WTC11 (cell line): ENCODE results near the gene MAGI2. TPM values are rescaled to one million over a fixed set of nuclear protein-coding genes. Genes with fewer than 3 reads are reported as not detected.

ENCODE experiments used
- ATAC-seq: fragments of 200-7000 bp; cut with Tn5 transposase; 2 replicates; pipeline ENCODE4 v1.10.0; 2021; ENCODE audit warnings: mild to moderate bottlenecking, moderate library complexity
- CTCF ChIA-PET: fragments of 300-600 bp; sonication (Branson Sonifier 250); formaldehyde crosslinking; loops from one replicate; lab custom pipeline; 2021; ENCODE audit warnings: antibody characterized with exemption; lab: Charles Lee
- POLR2A ChIA-PET: fragments of 350-600 bp; sonication (Branson Sonifier 250); formaldehyde crosslinking; loops from one replicate; lab custom pipeline; 2021; ENCODE audit warnings: antibody characterized with exemption; lab: Charles Lee
- DNase-seq: peaks from one replicate; pipeline ENCODE4 v3.0.0; 2021; ENCODE audit warnings: low spot score
- H3K27ac Mint-ChIP-seq: 2 replicates; pipeline ENCODE4 v1.8.0; 2021; ENCODE audit warnings: mixed read lengths
- H3K27me3 Mint-ChIP-seq: 2 replicates; pipeline ENCODE4 v1.8.0; 2021; ENCODE audit warnings: low read depth, mild to moderate bottlenecking, moderate library complexity, mixed read lengths
- H3K36me3 Mint-ChIP-seq: 2 replicates; pipeline ENCODE4 v1.8.0; 2021; ENCODE audit warnings: mixed read lengths
- H3K4me1 Mint-ChIP-seq: 2 replicates; pipeline ENCODE4 v1.8.0; 2022; ENCODE audit warnings: mixed read lengths
- H3K4me3 Mint-ChIP-seq: 2 replicates; pipeline ENCODE4 v1.8.0; 2021; ENCODE audit warnings: mild to moderate bottlenecking, moderate library complexity, mixed read lengths
- H3K9me3 Mint-ChIP-seq: 2 replicates; pipeline ENCODE4 v1.8.0; 2021; ENCODE audit warnings: mixed read lengths
- ETV6 ChIP-seq: sonication (generic); formaldehyde crosslinking; IDR thresholded peaks from 2 replicates; pipeline ENCODE4 v1.8.1; 2022; ENCODE audit warnings: mild to moderate bottlenecking, missing genetic modification reagents
- FOXP1 ChIP-seq: sonication (generic); formaldehyde crosslinking; IDR thresholded peaks from 2 replicates; pipeline ENCODE4 v1.8.0; 2022; ENCODE audit warnings: missing genetic modification reagents, mild to moderate bottlenecking, moderate library complexity, borderline replicate concordance
- IRF2 ChIP-seq: sonication (generic); formaldehyde crosslinking; IDR thresholded peaks from 2 replicates; pipeline ENCODE4 v1.8.0; 2022; ENCODE audit warnings: low read depth, missing genetic modification reagents, borderline replicate concordance
- NFYB ChIP-seq: sonication (generic); formaldehyde crosslinking; conservative IDR thresholded peaks from 2 replicates; pipeline ENCODE4 v1.8.0; 2022; ENCODE audit warnings: low read depth, missing genetic modification reagents
- SMAD4 ChIP-seq: sonication (generic); formaldehyde crosslinking; IDR thresholded peaks from 2 replicates; pipeline ENCODE4 v1.8.0; 2022; ENCODE audit warnings: mild to moderate bottlenecking, missing genetic modification reagents
- TCF7 ChIP-seq: sonication (generic); formaldehyde crosslinking; IDR thresholded peaks from 2 replicates; pipeline ENCODE4 v1.8.0; 2022; ENCODE audit warnings: mild to moderate bottlenecking, low read depth, missing genetic modification reagents, moderate library complexity
- TEAD1 ChIP-seq: sonication (generic); formaldehyde crosslinking; IDR thresholded peaks from 2 replicates; pipeline ENCODE4 v1.8.0; 2022; ENCODE audit warnings: mild to moderate bottlenecking, missing genetic modification reagents
- total RNA-seq: library from RNA; stranded (reverse); gene quantifications from 3 replicates; pipeline ENCODE4 v1.2.3, GENCODE V29; 2021
- TF ChIP-seq, protein P1 (sequence below): sonication (generic); formaldehyde crosslinking; IDR thresholded peaks from 2 replicates; pipeline ENCODE4 v1.8.1; 2022; ENCODE audit warnings: low read depth, missing genetic modification reagents, borderline replicate concordance
- TF ChIP-seq, protein P2 (sequence below): fragments of 250-450 bp; sonication (Bioruptor Pico); IDR thresholded peaks from 2 replicates; pipeline ENCODE4 v1.8.0; 2021; ENCODE audit warnings: mild to moderate bottlenecking
- TF ChIP-seq, protein P3 (sequence below): sonication (generic); formaldehyde crosslinking; IDR thresholded peaks from 2 replicates; pipeline ENCODE4 v1.8.0; 2022; ENCODE audit warnings: mild to moderate bottlenecking, missing genetic modification reagents
- TF ChIP-seq, protein P4 (sequence below): sonication (generic); formaldehyde crosslinking; IDR thresholded peaks from 2 replicates; pipeline ENCODE4 v1.8.0; 2022; ENCODE audit warnings: missing genetic modification reagents
- TF ChIP-seq, protein P5 (sequence below): sonication (generic); formaldehyde crosslinking; conservative IDR thresholded peaks from 2 replicates; pipeline ENCODE4 v1.8.1; 2023; ENCODE audit warnings: mild to moderate bottlenecking, low read depth, missing genetic modification reagents, moderate library complexity
- TF ChIP-seq, protein P6 (sequence below): sonication (generic); formaldehyde crosslinking; IDR thresholded peaks from 2 replicates; pipeline ENCODE4 v1.8.0; 2022; ENCODE audit warnings: mild to moderate bottlenecking, missing genetic modification reagents
- TF ChIP-seq, protein P7 (sequence below): fragments of 250-450 bp; sonication (Bioruptor Pico); IDR thresholded peaks from 2 replicates; pipeline ENCODE4 v1.9.0; 2021; ENCODE audit warnings: mild to moderate bottlenecking
- TF ChIP-seq, protein P8 (sequence below): fragments of 250-450 bp; sonication (Bioruptor Pico); IDR thresholded peaks from 2 replicates; pipeline ENCODE4 v1.9.0; 2021; ENCODE audit warnings: mild to moderate bottlenecking, borderline replicate concordance

MAGI2 gene
- total RNA-seq, 1 experiment from 2014 or later = 26.6 TPM

DNA sequence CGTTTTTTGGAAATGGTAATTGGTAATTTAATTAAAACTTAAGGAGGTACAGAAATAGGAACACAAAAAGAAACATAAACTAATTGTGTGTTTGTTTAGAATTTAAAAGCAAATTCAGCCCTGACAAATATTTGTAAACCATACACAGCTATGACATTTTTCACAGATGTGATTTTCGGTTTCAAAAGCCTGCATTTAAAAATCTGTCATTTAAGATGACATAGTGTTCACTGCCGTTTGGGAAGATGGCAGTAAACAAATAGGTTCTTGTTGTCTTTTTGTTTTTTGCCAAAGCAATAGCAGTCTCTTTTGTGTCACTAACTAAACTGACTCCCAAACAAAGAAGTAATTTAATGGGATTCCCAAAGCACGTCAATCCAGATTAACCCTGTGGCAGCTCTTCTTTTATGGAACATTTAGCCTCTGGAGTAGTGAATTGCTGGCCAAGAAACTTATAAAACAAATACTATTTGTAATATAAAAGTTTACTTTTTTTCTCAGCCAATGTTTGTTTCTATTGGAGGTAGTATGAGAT is 957.3 kb downstream of the MAGI2 start:
- CTCF ChIA-PET = interaction anchor here (0.8 kb wide), 1 partner anchor 52 kb away, joined by 3 read pairs; no protein-coding TSS in a partner anchor
- Mint-ChIP-seq H3K4me3 (no peak overlapping the region), H3K9me3 (no peaks in the 10 kb centered on the region), H3K27me3 (no peaks in the 10 kb centered on the region), H3K4me1 (peaks cover 63% of the 10 kb centered on the region), H3K27ac (no peak overlapping the region), H3K36me3 (peaks cover 6% of the 10 kb centered on the region; the same call in 1 of the 2 replicates)
- DNase-seq = no peak
- POLR2A ChIA-PET = no interaction called here
- ATAC-seq = no peak
- TF ChIP-seq, protein P1, sequence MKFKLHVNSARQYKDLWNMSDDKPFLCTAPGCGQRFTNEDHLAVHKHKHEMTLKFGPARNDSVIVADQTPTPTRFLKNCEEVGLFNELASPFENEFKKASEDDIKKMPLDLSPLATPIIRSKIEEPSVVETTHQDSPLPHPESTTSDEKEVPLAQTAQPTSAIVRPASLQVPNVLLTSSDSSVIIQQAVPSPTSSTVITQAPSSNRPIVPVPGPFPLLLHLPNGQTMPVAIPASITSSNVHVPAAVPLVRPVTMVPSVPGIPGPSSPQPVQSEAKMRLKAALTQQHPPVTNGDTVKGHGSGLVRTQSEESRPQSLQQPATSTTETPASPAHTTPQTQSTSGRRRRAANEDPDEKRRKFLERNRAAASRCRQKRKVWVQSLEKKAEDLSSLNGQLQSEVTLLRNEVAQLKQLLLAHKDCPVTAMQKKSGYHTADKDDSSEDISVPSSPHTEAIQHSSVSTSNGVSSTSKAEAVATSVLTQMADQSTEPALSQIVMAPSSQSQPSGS (CRISPR knock-in tag) = no peak
- TF ChIP-seq, protein P2, sequence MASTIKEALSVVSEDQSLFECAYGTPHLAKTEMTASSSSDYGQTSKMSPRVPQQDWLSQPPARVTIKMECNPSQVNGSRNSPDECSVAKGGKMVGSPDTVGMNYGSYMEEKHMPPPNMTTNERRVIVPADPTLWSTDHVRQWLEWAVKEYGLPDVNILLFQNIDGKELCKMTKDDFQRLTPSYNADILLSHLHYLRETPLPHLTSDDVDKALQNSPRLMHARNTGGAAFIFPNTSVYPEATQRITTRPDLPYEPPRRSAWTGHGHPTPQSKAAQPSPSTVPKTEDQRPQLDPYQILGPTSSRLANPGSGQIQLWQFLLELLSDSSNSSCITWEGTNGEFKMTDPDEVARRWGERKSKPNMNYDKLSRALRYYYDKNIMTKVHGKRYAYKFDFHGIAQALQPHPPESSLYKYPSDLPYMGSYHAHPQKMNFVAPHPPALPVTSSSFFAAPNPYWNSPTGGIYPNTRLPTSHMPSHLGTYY = no peak
- TF ChIP-seq, protein P3, sequence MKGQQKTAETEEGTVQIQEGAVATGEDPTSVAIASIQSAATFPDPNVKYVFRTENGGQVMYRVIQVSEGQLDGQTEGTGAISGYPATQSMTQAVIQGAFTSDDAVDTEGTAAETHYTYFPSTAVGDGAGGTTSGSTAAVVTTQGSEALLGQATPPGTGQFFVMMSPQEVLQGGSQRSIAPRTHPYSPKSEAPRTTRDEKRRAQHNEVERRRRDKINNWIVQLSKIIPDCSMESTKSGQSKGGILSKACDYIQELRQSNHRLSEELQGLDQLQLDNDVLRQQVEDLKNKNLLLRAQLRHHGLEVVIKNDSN (CRISPR knock-in tag) = no peak
- TF ChIP-seq TCF7 (CRISPR knock-in tag) (no peak), FOXP1 (CRISPR knock-in tag) (no peak), TEAD1 (no peak), SMAD4 (no peak), ETV6 (CRISPR knock-in tag) (no peak), IRF2 (CRISPR knock-in tag) (no peak), NFYB (no peak)
- TF ChIP-seq, protein P4, sequence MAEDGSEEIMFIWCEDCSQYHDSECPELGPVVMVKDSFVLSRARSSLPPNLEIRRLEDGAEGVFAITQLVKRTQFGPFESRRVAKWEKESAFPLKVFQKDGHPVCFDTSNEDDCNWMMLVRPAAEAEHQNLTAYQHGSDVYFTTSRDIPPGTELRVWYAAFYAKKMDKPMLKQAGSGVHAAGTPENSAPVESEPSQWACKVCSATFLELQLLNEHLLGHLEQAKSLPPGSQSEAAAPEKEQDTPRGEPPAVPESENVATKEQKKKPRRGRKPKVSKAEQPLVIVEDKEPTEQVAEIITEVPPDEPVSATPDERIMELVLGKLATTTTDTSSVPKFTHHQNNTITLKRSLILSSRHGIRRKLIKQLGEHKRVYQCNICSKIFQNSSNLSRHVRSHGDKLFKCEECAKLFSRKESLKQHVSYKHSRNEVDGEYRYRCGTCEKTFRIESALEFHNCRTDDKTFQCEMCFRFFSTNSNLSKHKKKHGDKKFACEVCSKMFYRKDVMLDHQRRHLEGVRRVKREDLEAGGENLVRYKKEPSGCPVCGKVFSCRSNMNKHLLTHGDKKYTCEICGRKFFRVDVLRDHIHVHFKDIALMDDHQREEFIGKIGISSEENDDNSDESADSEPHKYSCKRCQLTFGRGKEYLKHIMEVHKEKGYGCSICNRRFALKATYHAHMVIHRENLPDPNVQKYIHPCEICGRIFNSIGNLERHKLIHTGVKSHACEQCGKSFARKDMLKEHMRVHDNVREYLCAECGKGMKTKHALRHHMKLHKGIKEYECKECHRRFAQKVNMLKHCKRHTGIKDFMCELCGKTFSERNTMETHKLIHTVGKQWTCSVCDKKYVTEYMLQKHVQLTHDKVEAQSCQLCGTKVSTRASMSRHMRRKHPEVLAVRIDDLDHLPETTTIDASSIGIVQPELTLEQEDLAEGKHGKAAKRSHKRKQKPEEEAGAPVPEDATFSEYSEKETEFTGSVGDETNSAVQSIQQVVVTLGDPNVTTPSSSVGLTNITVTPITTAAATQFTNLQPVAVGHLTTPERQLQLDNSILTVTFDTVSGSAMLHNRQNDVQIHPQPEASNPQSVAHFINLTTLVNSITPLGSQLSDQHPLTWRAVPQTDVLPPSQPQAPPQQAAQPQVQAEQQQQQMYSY = no peak
- TF ChIP-seq, protein P5, sequence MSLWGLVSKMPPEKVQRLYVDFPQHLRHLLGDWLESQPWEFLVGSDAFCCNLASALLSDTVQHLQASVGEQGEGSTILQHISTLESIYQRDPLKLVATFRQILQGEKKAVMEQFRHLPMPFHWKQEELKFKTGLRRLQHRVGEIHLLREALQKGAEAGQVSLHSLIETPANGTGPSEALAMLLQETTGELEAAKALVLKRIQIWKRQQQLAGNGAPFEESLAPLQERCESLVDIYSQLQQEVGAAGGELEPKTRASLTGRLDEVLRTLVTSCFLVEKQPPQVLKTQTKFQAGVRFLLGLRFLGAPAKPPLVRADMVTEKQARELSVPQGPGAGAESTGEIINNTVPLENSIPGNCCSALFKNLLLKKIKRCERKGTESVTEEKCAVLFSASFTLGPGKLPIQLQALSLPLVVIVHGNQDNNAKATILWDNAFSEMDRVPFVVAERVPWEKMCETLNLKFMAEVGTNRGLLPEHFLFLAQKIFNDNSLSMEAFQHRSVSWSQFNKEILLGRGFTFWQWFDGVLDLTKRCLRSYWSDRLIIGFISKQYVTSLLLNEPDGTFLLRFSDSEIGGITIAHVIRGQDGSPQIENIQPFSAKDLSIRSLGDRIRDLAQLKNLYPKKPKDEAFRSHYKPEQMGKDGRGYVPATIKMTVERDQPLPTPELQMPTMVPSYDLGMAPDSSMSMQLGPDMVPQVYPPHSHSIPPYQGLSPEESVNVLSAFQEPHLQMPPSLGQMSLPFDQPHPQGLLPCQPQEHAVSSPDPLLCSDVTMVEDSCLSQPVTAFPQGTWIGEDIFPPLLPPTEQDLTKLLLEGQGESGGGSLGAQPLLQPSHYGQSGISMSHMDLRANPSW (CRISPR knock-in tag) = no peak
- TF ChIP-seq, protein P6, sequence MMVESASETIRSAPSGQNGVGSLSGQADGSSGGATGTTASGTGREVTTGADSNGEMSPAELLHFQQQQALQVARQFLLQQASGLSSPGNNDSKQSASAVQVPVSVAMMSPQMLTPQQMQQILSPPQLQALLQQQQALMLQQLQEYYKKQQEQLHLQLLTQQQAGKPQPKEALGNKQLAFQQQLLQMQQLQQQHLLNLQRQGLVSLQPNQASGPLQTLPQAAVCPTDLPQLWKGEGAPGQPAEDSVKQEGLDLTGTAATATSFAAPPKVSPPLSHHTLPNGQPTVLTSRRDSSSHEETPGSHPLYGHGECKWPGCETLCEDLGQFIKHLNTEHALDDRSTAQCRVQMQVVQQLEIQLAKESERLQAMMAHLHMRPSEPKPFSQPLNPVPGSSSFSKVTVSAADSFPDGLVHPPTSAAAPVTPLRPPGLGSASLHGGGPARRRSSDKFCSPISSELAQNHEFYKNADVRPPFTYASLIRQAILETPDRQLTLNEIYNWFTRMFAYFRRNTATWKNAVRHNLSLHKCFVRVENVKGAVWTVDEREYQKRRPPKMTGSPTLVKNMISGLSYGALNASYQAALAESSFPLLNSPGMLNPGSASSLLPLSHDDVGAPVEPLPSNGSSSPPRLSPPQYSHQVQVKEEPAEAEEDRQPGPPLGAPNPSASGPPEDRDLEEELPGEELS (CRISPR knock-in tag) = no peak
- TF ChIP-seq, protein P7, sequence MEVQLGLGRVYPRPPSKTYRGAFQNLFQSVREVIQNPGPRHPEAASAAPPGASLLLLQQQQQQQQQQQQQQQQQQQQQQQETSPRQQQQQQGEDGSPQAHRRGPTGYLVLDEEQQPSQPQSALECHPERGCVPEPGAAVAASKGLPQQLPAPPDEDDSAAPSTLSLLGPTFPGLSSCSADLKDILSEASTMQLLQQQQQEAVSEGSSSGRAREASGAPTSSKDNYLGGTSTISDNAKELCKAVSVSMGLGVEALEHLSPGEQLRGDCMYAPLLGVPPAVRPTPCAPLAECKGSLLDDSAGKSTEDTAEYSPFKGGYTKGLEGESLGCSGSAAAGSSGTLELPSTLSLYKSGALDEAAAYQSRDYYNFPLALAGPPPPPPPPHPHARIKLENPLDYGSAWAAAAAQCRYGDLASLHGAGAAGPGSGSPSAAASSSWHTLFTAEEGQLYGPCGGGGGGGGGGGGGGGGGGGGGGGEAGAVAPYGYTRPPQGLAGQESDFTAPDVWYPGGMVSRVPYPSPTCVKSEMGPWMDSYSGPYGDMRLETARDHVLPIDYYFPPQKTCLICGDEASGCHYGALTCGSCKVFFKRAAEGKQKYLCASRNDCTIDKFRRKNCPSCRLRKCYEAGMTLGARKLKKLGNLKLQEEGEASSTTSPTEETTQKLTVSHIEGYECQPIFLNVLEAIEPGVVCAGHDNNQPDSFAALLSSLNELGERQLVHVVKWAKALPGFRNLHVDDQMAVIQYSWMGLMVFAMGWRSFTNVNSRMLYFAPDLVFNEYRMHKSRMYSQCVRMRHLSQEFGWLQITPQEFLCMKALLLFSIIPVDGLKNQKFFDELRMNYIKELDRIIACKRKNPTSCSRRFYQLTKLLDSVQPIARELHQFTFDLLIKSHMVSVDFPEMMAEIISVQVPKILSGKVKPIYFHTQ (CRISPR knock-in tag) = no peak
- TF ChIP-seq, protein P8, sequence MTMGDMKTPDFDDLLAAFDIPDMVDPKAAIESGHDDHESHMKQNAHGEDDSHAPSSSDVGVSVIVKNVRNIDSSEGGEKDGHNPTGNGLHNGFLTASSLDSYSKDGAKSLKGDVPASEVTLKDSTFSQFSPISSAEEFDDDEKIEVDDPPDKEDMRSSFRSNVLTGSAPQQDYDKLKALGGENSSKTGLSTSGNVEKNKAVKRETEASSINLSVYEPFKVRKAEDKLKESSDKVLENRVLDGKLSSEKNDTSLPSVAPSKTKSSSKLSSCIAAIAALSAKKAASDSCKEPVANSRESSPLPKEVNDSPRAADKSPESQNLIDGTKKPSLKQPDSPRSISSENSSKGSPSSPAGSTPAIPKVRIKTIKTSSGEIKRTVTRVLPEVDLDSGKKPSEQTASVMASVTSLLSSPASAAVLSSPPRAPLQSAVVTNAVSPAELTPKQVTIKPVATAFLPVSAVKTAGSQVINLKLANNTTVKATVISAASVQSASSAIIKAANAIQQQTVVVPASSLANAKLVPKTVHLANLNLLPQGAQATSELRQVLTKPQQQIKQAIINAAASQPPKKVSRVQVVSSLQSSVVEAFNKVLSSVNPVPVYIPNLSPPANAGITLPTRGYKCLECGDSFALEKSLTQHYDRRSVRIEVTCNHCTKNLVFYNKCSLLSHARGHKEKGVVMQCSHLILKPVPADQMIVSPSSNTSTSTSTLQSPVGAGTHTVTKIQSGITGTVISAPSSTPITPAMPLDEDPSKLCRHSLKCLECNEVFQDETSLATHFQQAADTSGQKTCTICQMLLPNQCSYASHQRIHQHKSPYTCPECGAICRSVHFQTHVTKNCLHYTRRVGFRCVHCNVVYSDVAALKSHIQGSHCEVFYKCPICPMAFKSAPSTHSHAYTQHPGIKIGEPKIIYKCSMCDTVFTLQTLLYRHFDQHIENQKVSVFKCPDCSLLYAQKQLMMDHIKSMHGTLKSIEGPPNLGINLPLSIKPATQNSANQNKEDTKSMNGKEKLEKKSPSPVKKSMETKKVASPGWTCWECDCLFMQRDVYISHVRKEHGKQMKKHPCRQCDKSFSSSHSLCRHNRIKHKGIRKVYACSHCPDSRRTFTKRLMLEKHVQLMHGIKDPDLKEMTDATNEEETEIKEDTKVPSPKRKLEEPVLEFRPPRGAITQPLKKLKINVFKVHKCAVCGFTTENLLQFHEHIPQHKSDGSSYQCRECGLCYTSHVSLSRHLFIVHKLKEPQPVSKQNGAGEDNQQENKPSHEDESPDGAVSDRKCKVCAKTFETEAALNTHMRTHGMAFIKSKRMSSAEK (CRISPR knock-in tag) = no peak
